ENCODE measurements around the gene FYTTD1. TPM values are rescaled to one million over a fixed set of nuclear protein-coding genes. Genes with fewer than 3 reads are reported as not detected.

FYTTD1 gene
- polyA plus RNA-seq, 1 donor from 2014 or later: 87.0 TPM

DNA sequence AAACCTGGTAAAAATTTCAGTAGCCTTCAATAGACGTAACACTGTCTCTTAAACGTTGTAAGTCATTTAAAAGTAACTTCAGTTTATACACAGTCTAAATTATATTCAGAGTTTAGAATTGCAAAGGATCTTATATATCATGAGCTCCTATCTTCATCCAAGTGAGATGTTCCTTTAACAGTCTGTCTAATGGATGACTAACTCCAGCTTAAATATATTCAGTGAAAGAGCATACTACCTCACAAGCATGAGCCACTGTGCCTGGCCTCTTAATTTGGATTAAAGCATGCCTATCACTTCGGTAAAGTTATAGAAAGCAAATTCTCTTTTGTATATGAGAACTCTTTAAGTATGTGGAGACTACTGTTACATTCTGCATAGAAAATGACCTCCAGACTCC is 7.0 kb downstream of the FYTTD1 start:
- H4K20me1 ChIP-seq (ENCODE audit: insufficient read depth): peaks cover 5% of the 10 kb centered on the region
- no peak overlapping the region for H3K27ac ChIP-seq (ENCODE audit: low read length)
- H3K9me3 ChIP-seq (ENCODE audit: low read length): no peaks in the 10 kb centered on the region
- H2AFZ ChIP-seq (ENCODE audit: low read depth, low read length): no peak overlapping the region
- no peaks in the 10 kb centered on the region for H3K27me3 ChIP-seq (ENCODE audit: insufficient read depth, low read depth, low read length)
- H3K4me3 ChIP-seq (ENCODE audit: low read length): no peak overlapping the region
- no peaks in the 10 kb centered on the region for H3K9me2 ChIP-seq (ENCODE audit: insufficient read depth, low read length)
- TF ChIP-seq, protein P1, sequence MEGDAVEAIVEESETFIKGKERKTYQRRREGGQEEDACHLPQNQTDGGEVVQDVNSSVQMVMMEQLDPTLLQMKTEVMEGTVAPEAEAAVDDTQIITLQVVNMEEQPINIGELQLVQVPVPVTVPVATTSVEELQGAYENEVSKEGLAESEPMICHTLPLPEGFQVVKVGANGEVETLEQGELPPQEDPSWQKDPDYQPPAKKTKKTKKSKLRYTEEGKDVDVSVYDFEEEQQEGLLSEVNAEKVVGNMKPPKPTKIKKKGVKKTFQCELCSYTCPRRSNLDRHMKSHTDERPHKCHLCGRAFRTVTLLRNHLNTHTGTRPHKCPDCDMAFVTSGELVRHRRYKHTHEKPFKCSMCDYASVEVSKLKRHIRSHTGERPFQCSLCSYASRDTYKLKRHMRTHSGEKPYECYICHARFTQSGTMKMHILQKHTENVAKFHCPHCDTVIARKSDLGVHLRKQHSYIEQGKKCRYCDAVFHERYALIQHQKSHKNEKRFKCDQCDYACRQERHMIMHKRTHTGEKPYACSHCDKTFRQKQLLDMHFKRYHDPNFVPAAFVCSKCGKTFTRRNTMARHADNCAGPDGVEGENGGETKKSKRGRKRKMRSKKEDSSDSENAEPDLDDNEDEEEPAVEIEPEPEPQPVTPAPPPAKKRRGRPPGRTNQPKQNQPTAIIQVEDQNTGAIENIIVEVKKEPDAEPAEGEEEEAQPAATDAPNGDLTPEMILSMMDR (IDR thresholded peaks at IDR 0.05; ENCODE audit: poor library complexity, severe bottlenecking): no peak
- TF ChIP-seq MXI1 (conservative IDR thresholded peaks at IDR 0.05; ENCODE audit: poor library complexity, severe bottlenecking) (no peak), SMC3 (conservative IDR thresholded peaks at IDR 0.05; ENCODE audit: poor library complexity) (no peak), EP300 (conservative IDR thresholded peaks at IDR 0.05; ENCODE audit: poor library complexity, severe bottlenecking) (no peak), TAF1 (IDR thresholded peaks at IDR 0.05; ENCODE audit: low read depth) (no peak), POLR2AphosphoS5 (IDR thresholded peaks at IDR 0.05) (no peak), RAD21 (conservative IDR thresholded peaks at IDR 0.05) (no peak), EZH2 (IDR thresholded peaks at IDR 0.05; ENCODE audit: borderline replicate concordance, insufficient read depth, low read length, poor library complexity, severe bottlenecking) (no peak)
- TF ChIP-seq, protein P2, sequence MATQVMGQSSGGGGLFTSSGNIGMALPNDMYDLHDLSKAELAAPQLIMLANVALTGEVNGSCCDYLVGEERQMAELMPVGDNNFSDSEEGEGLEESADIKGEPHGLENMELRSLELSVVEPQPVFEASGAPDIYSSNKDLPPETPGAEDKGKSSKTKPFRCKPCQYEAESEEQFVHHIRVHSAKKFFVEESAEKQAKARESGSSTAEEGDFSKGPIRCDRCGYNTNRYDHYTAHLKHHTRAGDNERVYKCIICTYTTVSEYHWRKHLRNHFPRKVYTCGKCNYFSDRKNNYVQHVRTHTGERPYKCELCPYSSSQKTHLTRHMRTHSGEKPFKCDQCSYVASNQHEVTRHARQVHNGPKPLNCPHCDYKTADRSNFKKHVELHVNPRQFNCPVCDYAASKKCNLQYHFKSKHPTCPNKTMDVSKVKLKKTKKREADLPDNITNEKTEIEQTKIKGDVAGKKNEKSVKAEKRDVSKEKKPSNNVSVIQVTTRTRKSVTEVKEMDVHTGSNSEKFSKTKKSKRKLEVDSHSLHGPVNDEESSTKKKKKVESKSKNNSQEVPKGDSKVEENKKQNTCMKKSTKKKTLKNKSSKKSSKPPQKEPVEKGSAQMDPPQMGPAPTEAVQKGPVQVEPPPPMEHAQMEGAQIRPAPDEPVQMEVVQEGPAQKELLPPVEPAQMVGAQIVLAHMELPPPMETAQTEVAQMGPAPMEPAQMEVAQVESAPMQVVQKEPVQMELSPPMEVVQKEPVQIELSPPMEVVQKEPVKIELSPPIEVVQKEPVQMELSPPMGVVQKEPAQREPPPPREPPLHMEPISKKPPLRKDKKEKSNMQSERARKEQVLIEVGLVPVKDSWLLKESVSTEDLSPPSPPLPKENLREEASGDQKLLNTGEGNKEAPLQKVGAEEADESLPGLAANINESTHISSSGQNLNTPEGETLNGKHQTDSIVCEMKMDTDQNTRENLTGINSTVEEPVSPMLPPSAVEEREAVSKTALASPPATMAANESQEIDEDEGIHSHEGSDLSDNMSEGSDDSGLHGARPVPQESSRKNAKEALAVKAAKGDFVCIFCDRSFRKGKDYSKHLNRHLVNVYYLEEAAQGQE (IDR thresholded peaks at IDR 0.05; ENCODE audit: borderline replicate concordance): no peak
- H3K9ac ChIP-seq (ENCODE audit: low read length): no peak overlapping the region
- H3K36me3 ChIP-seq (ENCODE audit: insufficient read depth, low read length): peaks cover 4% of the 10 kb centered on the region
- no peaks in the 10 kb centered on the region for H3F3A ChIP-seq (ENCODE audit: insufficient read depth, low read length, poor library complexity, severe bottlenecking)
- H3K4me2 ChIP-seq (ENCODE audit: low read length): no peak overlapping the region
- H3K79me2 ChIP-seq (replicated peaks; ENCODE audit: insufficient read depth, low read length): peaks cover 65% of the 10 kb centered on the region

DNA sequence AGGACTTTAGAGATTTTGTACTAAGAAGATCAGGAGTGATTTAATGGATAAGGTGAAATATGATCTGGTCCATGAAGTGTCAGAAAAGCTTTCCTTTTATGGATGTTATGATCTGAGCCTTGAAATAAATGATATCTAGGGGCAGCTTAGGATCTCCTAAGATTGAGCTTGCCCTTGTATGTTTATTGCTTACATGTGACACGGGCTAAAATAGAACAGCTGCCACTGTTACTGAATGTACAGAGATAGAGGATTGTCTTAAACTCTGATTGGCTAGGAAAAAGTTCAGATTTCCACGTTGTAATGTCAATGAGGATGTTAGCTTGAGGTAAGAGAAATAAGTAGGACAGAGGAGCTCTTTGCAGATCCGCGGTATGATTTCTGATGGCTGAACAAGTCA is 8.8 kb downstream of the FYTTD1 start:
- H3K4me3 ChIP-seq (ENCODE audit: low read length): no peak overlapping the region
- no peaks in the 10 kb centered on the region for H3K27me3 ChIP-seq (ENCODE audit: insufficient read depth, low read depth, low read length)
- H3K9me3 ChIP-seq (ENCODE audit: low read length): no peaks in the 10 kb centered on the region
- H2AFZ ChIP-seq (ENCODE audit: low read depth, low read length): no peak overlapping the region
- H3F3A ChIP-seq (ENCODE audit: insufficient read depth, low read length, poor library complexity, severe bottlenecking): no peaks in the 10 kb centered on the region
- H3K9me2 ChIP-seq (ENCODE audit: insufficient read depth, low read length): no peaks in the 10 kb centered on the region
- H3K4me2 ChIP-seq (ENCODE audit: low read length): no peak overlapping the region
- H3K36me3 ChIP-seq (ENCODE audit: insufficient read depth, low read length): peaks cover 4% of the 10 kb centered on the region
- TF ChIP-seq EP300 (conservative IDR thresholded peaks at IDR 0.05; ENCODE audit: poor library complexity, severe bottlenecking) (no peak), POLR2AphosphoS5 (IDR thresholded peaks at IDR 0.05) (no peak), TAF1 (IDR thresholded peaks at IDR 0.05; ENCODE audit: low read depth) (no peak), EZH2 (IDR thresholded peaks at IDR 0.05; ENCODE audit: borderline replicate concordance, insufficient read depth, low read length, poor library complexity, severe bottlenecking) (no peak)
- TF ChIP-seq, protein P1 (IDR thresholded peaks at IDR 0.05; ENCODE audit: poor library complexity, severe bottlenecking): no peak
- TF ChIP-seq, protein P2 (IDR thresholded peaks at IDR 0.05; ENCODE audit: borderline replicate concordance): no peak
- no peak overlapping the region for H3K9ac ChIP-seq (ENCODE audit: low read length)
- H3K27ac ChIP-seq (ENCODE audit: low read length): no peak overlapping the region
- H3K79me2 ChIP-seq (replicated peaks; ENCODE audit: insufficient read depth, low read length): peaks cover 47% of the 10 kb centered on the region
- no peaks in the 10 kb centered on the region for H4K20me1 ChIP-seq (ENCODE audit: insufficient read depth)

Measured in neural cell (in vitro differentiated cells).